ENCODE data around the gene CCDC78.

CCDC78 gene

DNA sequence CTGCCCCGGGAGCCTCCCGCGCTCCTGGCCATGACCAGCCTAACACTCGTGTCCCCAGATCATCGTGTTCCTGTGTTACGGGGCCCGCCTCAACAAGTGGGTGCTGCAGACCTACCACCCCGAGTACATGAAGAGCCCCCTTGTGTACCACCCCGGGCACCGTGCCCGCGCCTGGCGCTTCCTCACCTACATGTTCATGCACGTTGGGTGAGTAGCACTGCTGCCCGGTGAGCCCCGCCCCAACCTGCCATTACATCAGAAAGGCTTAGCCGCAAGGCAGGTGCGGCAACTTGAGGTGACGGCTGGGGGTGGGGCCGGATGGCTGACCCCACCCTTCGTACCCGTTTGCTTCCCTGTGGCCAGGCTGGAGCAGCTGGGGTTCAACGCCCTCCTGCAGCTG, 49.3 kb downstream of the CCDC78 start:
- DNase-seq: no peak

DNA sequence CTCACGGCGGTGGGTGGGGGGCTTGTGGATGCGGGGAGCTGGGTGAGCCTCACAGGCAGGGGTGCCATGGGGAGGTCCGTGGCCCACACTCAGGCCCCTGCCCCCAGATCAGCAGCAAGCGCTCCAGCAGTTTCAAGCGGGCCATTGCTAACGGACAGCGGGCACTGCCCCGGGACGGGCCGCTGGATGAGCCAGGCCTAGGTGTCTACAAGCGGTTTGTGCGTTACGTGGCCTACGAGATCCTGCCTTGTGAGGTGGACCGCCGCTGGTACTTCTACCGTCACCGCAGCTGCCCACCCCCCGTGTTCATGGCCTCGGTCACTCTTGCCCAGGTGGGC, 49.7 kb downstream of the CCDC78 start:
- DNase-seq: no peak

GRCh38 chr16:675884-676564, 50.2 kb downstream of the CCDC78 start:
- DNase-seq: no peak

- no peak for DNase-seq
Observed at GRCh38 chr16:674968-675883, 51.0 kb downstream of the CCDC78 start, which contains the start of gene RHBDL1. TSS of gene RHBDL1 (plus strand) at chr16:675671. CDS start at chr16:675791, 120 bp downstream.

- no peak for DNase-seq
Observed at GRCh38 chr16:674214-674881, 51.9 kb downstream of the CCDC78 start.

DNA sequence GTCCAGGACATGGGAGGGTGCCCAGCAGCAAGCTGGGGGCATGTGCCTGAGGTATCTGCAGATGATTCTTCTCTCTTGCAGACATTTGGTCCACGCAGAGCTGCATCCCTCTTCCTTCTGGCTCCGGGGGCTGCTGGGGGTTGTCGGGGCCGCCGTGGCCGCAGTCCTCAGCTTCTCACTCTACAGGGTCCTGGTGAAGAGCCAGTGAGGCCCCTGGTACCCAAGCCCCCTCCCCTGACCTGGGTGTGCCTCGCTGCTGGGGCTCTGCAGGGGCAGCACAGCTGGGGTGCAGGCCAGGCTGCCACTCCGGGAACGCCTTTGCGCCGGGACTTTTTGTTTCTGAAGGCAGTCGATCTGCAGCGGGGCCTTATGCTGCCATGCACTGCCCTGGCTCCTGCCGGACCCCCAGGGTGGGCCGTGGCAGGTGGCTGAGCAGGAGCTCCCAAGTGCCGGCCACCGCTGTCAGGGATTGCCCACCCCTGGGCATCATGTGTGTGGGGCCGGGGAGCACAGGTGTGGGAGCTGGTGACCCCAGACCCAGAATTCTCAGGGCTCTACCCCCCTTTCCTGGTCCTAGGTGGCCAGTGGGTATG, 52.7 kb downstream of the CCDC78 start:
- DNase-seq: no peak

- no peak for DNase-seq
Observed at GRCh38 chr16:672851-673250, 53.4 kb downstream of the CCDC78 start.

Measured in femur (tissue), 1 donor.